Spleen (tissue), 11 donors: ENCODE data around the gene RAB25. TPM values are rescaled to one million over a fixed set of nuclear protein-coding genes. Genes with fewer than 3 reads are reported as not detected.
A peak's percentile ranks its signal among the peaks of the same experiment; 100 is the strongest.

Experiments used
- DNase-seq: peaks from one replicate; pipeline ENCODE4 v3.0.0-alpha.2; 2020
- H3K27ac ChIP-seq, 8 donors: fragments of 200-600 bp; sonication (generic) in 7 of 8; 1 replicate in 4 of 8; 2 replicates in 4 of 8; pipeline versions ENCODE4 v1.5.0 to v1.8.0; 2016 to 2021; ENCODE audit warnings: inconsistent platforms in 4 of 8, mild to moderate bottlenecking in 4 of 8, moderate library complexity in 1 of 8
- H3K27me3 ChIP-seq, 7 donors: fragments of 200-600 bp; sonication (generic) in 6 of 7; replicated peaks in 1 of 7; 1 replicate in 4 of 7; 2 replicates in 3 of 7; pipeline versions ENCODE4 v1.5.0 to v1.8.0; 2016 to 2021; ENCODE audit warnings: inconsistent platforms in 3 of 7, mild to moderate bottlenecking in 1 of 7
- H3K36me3 ChIP-seq, 6 donors: fragments of 200-600 bp; sonication (generic) in 5 of 6; 1 replicate in 4 of 6; 2 replicates in 2 of 6; pipeline versions ENCODE4 v1.5.0 to v1.8.0; 2016 to 2021; ENCODE audit warnings: inconsistent platforms in 2 of 6
- H3K4me1 ChIP-seq, 6 donors: fragments of 200-600 bp; sonication (generic) in 5 of 6; 1 replicate in 3 of 6; 2 replicates in 3 of 6; pipeline versions ENCODE4 v1.5.0 to v1.8.0; 2016 to 2021; ENCODE audit warnings: inconsistent platforms in 3 of 6
- H3K4me3 ChIP-seq, 8 donors: fragments of 200-600 bp; sonication (generic) in 7 of 8; 1 replicate in 4 of 8; 2 replicates in 4 of 8; pipeline versions ENCODE4 v1.5.0 to v1.8.0; 2016 to 2021; ENCODE audit warnings: inconsistent platforms in 4 of 8, mild to moderate bottlenecking in 4 of 8, moderate library complexity in 2 of 8
- H3K9me3 ChIP-seq, 8 donors: fragments of 200-600 bp; sonication (generic) in 7 of 8; 1 replicate in 4 of 8; 2 replicates in 4 of 8; pipeline versions ENCODE4 v1.5.0 to v1.8.0; 2016 to 2021; ENCODE audit warnings: inconsistent platforms in 4 of 8
- POLR2A ChIP-seq, 3 donors: fragments of 450-650 bp; IDR thresholded peaks; one replicate each; pipeline ENCODE4 v1.5.1; 2017; ENCODE audit warnings: antibody characterized with exemption in 3 of 3, mild to moderate bottlenecking in 1 of 3
- POLR2AphosphoS5 ChIP-seq, 3 donors: sonication (generic); formaldehyde crosslinking; IDR thresholded peaks; one replicate each; pipeline ENCODE4 v1.5.1; 2017; ENCODE audit warnings: antibody characterized with exemption in 3 of 3
- WGBS, 5 donors: extraction: QIAGEN DNeasy Blood & Tissue Kit in 3 of 5; methylation state at CpG; one replicate each; pipeline versions ENCODE4 v1.1.5 to v1.1.7; 2013 to 2018; 5-methylcytosine and 5-hydroxymethylcytosine counted together
- intact Hi-C: fragments of 100-400 bp; cut with DNase I; formaldehyde crosslinking; loops from one replicate; pipeline ENCODE4 v1.15.0; 2023; ENCODE audit warnings: low total_unique reads
- polyA plus RNA-seq, 3 donors: library from polyadenylated mRNA; stranded (reverse); fragments of 200-250 nt; gene quantifications; one replicate each; pipeline ENCODE4 v1.2.1, GENCODE V29; 2013
- total RNA-seq, 7 donors: library from RNA; depleted of rRNA in 3 of 7; stranded (reverse); fragments of >200 nt in 3 of 7; fragmentation: NEBNext Ultra II Directional in 4 of 7; extraction: Animal tissue kit (Norgen Biotek cat#: 25700) in 4 of 7; gene quantifications; one replicate each; pipeline versions ENCODE4 v1.1.0 to v1.2.1, GENCODE V29; 2016 to 2021
- TF ChIP-seq, protein P1 (sequence below), 11 experiments: fragments of 200-600 bp in 7 of 11; fragments of 450-650 bp in 4 of 11; sonication (generic) in 4 of 11; IDR thresholded peaks in 8 of 11; conservative IDR thresholded peaks in 3 of 11; 1 replicate in 7 of 11; 2 replicates in 4 of 11; pipeline versions ENCODE4 v1.4.0 to v1.8.0; 2016 to 2021; ENCODE audit warnings: antibody characterized with exemption in 11 of 11, inconsistent platforms in 4 of 11, mild to moderate bottlenecking in 1 of 11
- donor health status: healthy with polysubstance abuse.
- donor health status: DM: no; HTN: no; CAD: no; lungs with moderate emphysema.
- donor health status: DM: no; HTN: no; CAD: no.
- donor health status: Bipolar disorder and iron deficiency.
- donor health status: healthy.
- donor health status: DM: no; HTN: no; CAD: no.
- donor health status: DM: yes; HTN: yes; CAD: no.

The RAB25 gene
- total and polyA plus RNA-seq, 10 donors = 0.28 to 0.70 (median 0.50) TPM; not detected in 5

DNA sequence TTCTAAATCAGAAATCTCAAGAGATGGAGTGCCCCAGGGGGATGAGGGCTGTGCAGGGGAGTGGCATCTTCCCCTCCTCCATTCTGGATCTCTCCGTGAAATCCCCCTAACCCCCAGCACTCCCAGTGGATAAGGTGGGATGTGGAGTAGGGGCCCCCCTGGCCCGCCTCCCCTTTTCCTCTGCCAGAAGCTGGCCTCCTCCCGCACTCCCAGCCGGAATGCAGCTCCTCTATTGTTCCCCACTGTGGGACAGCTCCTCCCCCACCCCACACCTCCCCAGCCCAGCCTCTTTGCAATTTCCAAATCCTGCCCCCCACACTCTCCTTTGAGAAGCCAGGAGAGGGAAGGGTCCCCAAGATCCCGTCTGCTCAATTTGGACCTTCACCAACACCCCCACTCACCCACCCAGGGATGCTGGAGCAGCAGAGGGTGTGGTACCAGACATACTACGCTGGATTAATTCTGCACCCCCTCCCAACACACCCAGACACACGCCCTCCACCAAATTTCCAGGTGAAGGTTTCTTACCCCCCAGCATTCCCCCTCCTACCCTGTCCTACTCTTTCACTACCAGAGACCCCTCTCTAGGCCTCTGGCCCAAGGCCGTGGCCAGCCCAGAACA lies 19.4 kb downstream of the RAB25 start:
- TF ChIP-seq POLR2AphosphoS5 (IDR thresholded peaks at IDR 0.05) = no peak
- no peak for TF ChIP-seq POLR2A (IDR thresholded peaks at IDR 0.05)
- TF ChIP-seq, protein P1, sequence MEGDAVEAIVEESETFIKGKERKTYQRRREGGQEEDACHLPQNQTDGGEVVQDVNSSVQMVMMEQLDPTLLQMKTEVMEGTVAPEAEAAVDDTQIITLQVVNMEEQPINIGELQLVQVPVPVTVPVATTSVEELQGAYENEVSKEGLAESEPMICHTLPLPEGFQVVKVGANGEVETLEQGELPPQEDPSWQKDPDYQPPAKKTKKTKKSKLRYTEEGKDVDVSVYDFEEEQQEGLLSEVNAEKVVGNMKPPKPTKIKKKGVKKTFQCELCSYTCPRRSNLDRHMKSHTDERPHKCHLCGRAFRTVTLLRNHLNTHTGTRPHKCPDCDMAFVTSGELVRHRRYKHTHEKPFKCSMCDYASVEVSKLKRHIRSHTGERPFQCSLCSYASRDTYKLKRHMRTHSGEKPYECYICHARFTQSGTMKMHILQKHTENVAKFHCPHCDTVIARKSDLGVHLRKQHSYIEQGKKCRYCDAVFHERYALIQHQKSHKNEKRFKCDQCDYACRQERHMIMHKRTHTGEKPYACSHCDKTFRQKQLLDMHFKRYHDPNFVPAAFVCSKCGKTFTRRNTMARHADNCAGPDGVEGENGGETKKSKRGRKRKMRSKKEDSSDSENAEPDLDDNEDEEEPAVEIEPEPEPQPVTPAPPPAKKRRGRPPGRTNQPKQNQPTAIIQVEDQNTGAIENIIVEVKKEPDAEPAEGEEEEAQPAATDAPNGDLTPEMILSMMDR (IDR thresholded peaks at IDR 0.05 in 8 of 11, conservative IDR thresholded peaks at IDR 0.05 in 3 of 11) = no peak
- H3K4me1 ChIP-seq = peaks cover 8 to 48% (median 35%) of the 10 kb centered on the region in 6 donors
- no peak overlapping the region for H3K27ac ChIP-seq
- no peak overlapping the region for H3K4me3 ChIP-seq
- WGBS, 5 donors = 75 to 90% (median 87%) methylated on average over 8 of the region's 8 CpGs
- H3K36me3 ChIP-seq = no peaks in the 10 kb centered on the region
- no peak for DNase-seq
- H3K9me3 ChIP-seq = no peaks in the 10 kb centered on the region
- H3K27me3 ChIP-seq = peaks cover 0 to 64% (median 10%) of the 10 kb centered on the region in 7 donors
- intact Hi-C loops = no loop called here

GRCh38 chr1:156080863-156081179 lies 19.9 kb downstream of the RAB25 start:
- no peak for TF ChIP-seq POLR2AphosphoS5 (IDR thresholded peaks at IDR 0.05)
- no peak for TF ChIP-seq POLR2A (IDR thresholded peaks at IDR 0.05)
- TF ChIP-seq, protein P1 (IDR thresholded peaks at IDR 0.05 in 8 of 11, conservative IDR thresholded peaks at IDR 0.05 in 3 of 11) = no peak

DNA sequence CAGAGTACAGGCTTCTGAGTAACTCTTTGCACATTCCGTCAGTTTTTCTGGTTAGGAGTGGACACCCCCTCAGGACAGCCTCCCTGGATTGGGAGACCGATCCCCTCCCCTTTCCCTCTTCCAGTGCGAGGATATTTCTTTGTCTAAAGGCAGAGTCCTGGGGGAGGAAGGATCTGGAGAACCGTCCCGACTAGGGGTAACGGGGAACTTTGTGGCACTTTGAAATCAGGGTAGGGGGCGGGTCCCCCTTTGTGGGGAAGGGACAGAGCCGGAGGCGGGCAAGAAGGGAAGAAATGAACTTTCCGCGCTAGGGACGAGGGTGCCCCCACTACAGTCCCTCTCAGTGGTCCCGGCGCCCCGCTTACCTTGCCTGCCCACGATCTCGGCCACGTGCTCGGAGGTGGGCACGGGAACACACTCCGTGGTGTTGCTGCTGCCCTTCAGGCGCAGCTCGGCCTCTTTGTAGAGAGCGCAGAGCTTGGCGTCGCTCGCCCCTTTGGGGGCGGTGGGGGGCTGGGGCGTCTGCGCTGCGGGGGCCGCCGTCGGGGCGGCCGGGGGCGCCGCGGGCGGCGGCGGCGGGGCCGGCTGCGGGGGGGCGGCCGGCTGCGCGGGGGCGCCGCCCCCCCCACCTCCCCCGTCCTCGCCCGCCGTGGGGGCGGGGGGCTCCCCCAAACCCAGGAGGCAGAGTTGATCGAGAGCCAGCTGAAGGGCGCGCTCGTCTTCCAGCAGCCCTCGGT lies 20.4 kb downstream of the RAB25 start:
- H3K4me3 ChIP-seq = peak overlapping the region in 4 of 8 donors; percentile 71 to 83 (median 74)
- H3K36me3 ChIP-seq = no peaks in the 10 kb centered on the region
- H3K9me3 ChIP-seq = no peaks in the 10 kb centered on the region
- TF ChIP-seq, protein P1 (IDR thresholded peaks at IDR 0.05 in 8 of 11, conservative IDR thresholded peaks at IDR 0.05 in 3 of 11) = no peak
- no peak for TF ChIP-seq POLR2A (IDR thresholded peaks at IDR 0.05)
- TF ChIP-seq POLR2AphosphoS5 (IDR thresholded peaks at IDR 0.05) = no peak
- 6 to 12% (median 9%) methylated on average over 24 to 61 of the region's 61 CpGs for WGBS, 5 donors
- no peak for DNase-seq
- peaks cover 3 to 38% (median 26%) of the 10 kb centered on the region in 6 donors for H3K4me1 ChIP-seq
- intact Hi-C loops = no loop called here
- H3K27me3 ChIP-seq = peaks cover 0 to 62% (median 10%) of the 10 kb centered on the region in 7 donors
- no peak overlapping the region for H3K27ac ChIP-seq

More at GRCh38 chr1:156080863-156081179, 19.9 kb downstream of the RAB25 start:
- intact Hi-C loops = no loop called here
- H3K4me1 ChIP-seq = peaks cover 6 to 43% (median 31%) of the 10 kb centered on the region in 6 donors
- no peaks in the 10 kb centered on the region for H3K9me3 ChIP-seq
- H3K4me3 ChIP-seq = peak overlapping the region in 1 of 8 donors; percentile 71
- peaks cover 0 to 64% (median 10%) of the 10 kb centered on the region in 7 donors for H3K27me3 ChIP-seq
- H3K27ac ChIP-seq = no peak overlapping the region
- no peak for DNase-seq
- H3K36me3 ChIP-seq = no peaks in the 10 kb centered on the region
- WGBS, 5 donors = 51 to 72% (median 64%) methylated on average over 4 of the region's 4 CpGs

DNA sequence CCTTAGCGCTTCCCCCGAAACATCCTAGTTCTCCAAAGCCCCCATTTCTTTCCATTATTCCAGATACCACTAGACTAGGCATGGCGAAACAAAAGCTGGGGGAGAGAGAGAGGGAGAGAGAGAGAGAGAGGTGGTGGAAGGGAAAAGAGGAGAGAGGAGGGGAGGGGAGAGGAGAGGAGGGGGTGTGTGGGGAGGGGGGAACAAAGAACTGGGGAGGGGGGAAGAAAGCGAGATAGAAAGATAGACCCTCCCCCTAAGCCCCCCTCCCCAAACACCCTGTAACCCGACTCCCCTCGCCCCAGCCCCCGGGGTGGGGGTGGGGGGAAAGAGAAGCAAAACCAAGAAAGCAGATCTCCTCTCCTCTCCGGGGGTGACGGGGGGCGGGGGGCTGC lies 21.0 kb downstream of the RAB25 start:
- no peak for TF ChIP-seq POLR2A (IDR thresholded peaks at IDR 0.05)
- no peak for TF ChIP-seq POLR2AphosphoS5 (IDR thresholded peaks at IDR 0.05)
- TF ChIP-seq, protein P1 (IDR thresholded peaks at IDR 0.05 in 8 of 11, conservative IDR thresholded peaks at IDR 0.05 in 3 of 11) = no peak
- H3K27ac ChIP-seq = no peak overlapping the region
- peaks cover 0 to 60% (median 10%) of the 10 kb centered on the region in 7 donors for H3K27me3 ChIP-seq
- H3K9me3 ChIP-seq = no peaks in the 10 kb centered on the region
- no peaks in the 10 kb centered on the region for H3K36me3 ChIP-seq
- intact Hi-C loops = no loop called here
- H3K4me3 ChIP-seq = peak overlapping the region; percentile 66 to 83 (median 71)
- 0 to 5% (median 1%) methylated on average over 4 to 8 of the region's 10 CpGs for WGBS, 5 donors
- no peak for DNase-seq
- H3K4me1 ChIP-seq = peaks cover 3 to 32% (median 22%) of the 10 kb centered on the region in 6 donors
